GM21723 (cell line): ENCODE measurements around the gene SIAH1.
"Not testable (repeated sequence)": the region's sequence is repeated elsewhere in the genome, so short reads cannot be mapped to it uniquely, and the experiment has no call there.

ENCODE experiments used
- ATAC-seq: cut with Tn5 transposase; IDR thresholded peaks from one replicate; pipeline ENCODE4 v1.9.1; 2021; ENCODE audit warnings: mild to moderate bottlenecking, moderate library complexity; ENCODE audit not compliant: unreplicated experiment

The SIAH1 gene

DNA sequence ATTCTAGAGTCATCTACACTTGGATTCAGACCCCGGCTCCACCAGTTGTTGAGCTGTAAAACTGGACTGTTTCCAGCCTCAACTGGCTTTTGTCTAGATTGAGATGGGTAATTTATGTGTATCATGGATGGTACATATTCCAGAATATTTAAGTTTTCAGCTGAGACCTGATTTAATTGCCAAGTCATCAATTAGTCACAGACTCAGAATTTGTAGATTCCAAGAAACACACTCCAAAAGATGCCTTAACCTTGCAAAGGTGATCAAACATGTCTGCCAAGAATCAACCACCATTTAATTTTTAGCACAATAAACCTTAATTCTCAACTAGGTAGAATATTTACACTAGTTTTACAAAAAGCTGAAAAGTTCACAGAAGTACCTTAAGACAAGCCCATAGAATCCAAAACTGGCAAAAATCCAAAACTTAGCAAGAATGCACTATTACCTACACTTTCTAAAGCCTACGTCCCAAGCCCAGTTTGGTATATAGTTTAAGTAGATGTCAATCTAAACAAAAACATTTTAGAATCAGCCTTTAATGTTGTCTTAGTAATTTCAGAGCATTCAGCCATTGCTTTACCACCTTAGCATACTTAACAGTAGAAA lies 17.7 kb downstream of the SIAH1 start:
- no peak for ATAC-seq

DNA sequence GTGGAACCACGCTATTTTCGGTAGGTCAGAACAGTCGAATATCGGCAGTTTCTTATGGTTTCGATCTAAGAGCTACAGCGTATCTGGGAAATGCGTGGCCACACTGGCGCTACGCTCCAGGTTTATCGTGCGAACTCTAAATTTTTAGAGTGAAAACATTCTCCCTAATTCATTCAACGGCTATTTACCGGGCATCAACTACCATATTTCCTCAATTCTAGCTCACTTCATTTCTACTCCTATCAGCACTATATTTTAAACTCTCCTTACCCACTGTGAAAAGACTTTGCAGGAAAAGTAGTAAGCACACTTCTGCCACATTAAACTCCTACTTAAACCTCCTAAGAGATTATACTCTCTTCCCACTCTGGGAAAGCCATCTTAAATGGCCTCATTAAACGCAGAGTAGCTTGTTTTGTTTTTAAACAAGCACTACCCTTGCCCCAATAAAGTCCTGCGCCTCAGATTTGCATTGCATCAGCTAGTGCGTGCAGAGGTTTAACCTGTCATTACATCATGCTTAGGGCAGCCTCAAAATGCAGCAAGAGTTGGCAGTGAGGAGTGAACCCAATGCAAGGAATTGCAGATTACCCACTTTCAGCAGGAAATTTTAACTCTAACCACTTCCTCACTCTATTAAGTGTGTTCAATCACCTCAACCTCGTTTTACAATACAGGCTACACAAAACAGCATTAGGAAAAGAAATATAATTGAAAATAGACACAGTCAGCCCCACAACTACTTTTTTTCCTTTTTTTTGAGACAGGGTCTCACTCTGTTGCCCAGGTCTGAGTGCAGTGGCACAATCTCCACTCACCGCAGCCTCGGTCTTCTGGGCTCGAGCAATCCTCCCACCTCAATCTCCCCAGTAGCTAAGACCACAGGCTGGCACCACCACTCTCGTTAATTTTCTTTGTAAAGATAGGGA lies 18.8 kb downstream of the SIAH1 start:
- ATAC-seq: peak; percentile 68

DNA sequence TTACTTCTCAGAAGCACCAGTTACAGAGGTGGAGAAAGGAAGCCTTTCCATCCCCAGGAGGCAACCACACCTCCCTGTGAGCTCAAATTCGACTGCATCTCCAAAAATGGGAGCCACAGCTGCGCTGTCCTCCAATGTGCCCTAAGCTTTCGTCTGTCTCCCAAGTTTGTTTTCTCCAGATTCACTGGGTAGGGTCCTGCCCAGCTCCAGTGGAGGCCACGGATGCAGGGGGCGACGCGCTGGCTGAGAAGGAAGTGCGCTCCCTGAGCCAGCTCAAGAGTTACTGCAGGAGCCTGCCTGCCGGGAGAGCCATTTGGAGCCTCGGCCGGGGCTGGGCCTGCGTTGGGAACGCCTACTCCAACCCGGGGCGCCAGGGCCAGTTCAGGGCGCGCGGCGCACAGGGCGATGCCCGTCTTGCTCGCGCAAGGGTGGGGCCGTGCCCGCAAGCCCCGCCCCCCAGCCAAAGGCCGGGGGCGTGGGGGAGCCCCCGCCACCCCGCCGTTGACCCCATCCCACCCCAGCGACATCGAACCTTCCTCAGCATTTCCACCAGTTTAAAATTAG lies 19.5 kb downstream of the SIAH1 start:
- ATAC-seq: peak; percentile 93

DNA sequence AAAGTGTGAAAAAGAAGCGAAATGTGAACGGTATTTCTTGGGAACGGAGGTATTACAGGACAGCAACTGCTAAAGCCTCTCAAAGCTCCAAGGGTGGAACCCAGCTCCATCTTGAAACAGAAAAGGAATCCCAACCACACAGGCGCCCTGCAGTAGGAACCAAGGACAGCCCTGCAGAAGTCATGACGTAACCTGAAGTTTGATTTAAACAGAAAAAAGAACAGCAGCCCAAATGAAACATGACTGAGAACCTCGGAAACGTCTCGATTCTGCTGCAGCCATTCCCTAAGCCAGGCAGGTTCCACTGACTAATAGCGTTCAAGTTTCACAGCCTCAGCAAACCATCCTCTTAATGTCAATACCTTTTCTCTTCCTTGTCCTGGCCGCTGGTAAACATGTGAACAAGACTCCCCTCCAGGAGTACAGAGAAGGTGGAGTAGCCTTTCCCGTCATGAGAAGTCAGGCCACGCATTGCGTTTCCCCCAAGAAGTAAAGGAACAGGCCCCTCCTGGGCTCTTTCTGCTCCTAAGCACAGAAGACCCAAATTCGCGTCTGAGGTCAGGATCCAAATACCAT lies 20.1 kb downstream of the SIAH1 start:
- no peak for ATAC-seq

DNA sequence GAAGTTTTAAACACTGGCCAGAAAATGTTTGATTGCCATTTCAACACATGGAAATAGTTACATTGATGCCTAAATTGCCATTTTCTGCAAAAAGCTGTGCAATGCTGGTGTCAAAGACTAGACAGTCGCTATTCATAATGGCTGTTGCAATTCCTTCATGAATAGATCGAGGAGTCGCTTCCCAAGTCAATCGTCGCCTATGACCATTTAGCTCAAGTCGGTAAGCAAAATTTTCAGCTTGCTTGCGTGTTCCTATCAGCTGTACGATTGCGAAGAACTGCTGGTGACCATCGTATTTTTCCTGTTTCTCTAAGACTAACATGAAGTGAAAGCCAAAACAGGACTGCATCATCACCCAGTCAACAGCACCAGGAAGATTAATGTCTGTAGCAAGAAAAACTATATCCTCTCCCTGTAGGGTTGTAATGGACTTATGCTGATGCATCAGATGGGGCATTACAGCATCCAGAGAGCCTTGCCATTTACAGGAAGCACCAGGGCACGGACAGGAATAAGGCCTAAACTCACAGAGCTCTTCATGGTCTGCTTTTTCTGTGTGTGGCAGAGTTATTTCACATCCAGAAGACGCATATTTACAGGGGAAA lies 23.6 kb downstream of the SIAH1 start:
- ATAC-seq: no peak

DNA sequence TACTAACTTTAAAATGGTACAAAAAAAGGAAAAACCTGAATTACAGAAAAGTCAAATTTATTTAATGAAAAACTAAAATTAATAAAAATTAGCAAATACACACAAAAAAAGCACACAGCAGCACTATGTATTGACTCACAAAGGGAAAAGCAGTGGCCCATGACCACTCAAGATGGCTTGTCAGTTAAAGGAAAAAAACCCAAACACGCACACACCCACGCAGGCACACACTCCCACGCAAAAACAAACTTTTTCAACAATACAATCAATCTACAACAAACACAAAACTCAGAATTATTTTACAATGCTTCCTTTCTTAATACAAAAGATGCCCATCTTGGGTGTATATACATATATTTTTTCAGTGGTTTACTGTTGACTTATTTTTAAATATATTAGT lies 24.2 kb downstream of the SIAH1 start:
- ATAC-seq: no peak

DNA sequence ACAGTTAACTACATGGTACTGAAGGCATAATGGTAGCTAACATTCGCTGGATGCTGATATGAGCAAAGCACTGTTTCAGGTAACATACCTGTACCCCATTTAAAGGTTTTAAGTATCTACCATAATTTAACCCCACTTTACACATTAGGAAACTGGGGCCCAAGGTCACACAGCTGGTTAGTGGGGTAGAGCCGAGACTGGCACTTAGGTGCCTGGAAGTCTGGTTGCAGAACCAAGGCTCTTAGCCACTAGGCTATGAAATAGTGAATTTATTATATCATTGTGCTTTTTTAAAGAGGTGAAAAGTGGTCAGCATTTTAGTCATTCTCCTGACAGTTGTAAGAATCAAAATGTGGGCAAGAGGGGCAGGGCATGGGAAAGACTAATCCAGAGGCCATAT lies 25.2 kb downstream of the SIAH1 start:
- ATAC-seq: no peak

DNA sequence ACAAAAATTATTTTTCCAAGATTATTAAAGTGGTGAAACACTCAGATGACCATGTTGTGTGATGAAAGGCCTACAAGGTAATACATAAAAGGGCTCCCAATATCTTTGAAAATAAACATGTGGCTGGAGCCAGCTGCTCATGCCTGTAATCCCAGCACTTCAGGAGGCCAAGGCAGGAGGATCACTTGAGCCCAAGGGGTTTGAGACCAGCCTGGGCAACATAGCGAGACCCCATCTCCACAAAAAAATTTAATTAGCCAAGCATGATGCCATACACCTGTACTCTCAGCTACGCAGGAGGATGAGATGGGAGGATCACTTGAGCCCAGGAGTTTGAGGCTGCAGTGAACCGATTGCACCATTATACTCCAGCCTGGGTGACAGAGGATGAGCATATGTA lies 26.8 kb downstream of the SIAH1 start:
- no peak for ATAC-seq

DNA sequence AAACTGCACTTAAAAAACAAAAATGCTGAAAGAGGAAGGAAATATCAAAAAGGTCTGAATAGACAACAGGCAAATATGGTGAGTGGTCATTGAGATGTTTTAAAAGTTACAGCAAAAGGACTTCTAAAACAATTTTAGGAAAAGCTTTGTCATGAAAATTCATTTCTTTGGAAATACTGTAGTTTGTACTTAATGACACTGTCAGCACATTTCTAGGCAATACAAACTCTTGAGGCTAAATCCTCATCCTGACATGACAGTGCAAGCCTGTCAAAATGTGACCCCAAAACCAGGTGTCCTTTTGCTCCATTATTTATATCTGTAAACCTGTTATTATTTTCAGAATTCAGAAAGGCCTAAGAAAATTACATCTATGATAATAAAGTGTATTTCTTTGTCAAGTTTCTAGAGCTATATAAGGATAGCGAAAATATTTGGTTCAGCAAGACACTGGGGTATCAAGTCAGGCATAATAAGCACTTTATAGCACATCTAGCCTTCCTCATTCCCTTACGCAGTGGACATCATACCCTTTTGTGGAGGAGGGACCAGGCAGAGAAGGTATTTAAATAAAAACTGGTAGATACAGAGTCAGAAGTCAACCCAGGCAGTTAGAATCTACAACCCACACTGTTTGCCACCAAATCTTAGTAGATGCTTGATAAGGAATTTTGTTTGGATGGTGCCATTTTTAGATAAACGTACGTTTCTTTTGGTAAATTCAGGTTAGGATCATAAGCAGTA lies 28.4 kb downstream of the SIAH1 start:
- no peak for ATAC-seq

DNA sequence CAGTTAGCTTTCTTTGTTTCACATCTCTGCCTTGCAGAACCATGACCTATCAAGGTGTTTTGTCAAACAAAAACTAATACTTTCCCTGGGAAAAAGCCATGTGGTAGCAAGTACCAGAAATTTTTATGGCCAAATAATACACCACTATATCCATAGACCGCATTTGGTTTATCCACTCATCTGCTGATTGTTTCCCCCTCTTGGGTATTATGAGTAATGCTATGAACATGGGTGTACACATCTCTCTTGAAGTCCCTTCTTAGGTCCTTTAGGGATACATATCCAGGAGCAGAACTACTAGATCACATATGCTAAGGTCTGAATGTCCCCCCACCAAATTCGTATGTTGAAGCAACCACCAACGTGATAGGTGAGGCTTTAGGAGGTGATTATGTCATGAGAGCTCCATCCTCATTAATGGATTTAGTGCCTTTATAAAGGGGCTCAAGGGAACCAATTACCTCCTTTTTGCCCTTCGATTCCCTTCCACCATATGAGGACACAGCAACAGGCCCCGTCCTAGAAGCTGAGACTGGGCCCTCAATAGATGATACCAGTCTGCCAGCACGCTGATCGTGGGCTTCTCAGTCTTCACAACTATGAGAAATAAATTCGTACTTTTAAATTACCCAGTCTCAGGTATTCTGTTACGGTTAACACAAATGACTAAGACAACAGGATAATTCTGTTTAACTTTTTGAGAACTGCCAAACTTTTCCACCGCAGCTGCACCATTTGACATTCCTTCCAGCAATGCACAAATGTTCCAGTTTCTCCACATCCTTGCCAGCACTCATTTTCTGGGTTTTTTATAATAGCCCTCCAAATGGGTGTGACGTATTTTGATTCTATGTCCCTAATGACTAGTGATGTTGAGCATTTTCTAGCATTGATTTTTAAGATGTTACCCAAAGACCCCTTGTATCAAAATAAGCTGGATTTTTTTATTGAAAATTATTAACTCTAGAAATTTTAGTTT lies 30.0 kb downstream of the SIAH1 start:
- no peak for ATAC-seq

DNA sequence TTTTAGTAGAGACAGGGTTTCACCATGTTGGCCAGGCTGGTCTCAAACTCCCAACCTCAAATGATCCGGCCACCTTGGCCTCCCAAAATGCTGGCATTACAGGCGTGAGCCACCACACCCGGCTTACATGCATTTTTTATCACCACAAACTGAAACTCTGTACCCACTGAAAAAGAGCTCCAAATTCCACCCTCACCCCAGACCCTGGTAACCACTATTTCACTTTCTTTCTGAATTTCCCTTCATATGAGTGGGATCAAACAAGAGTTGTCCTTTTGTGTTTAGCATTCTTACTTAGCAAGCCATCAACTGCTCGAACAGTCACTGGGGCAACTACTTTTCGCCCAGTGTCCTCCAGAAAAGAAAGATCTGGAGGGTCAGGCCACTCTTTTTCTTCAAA lies 30.8 kb downstream of the SIAH1 start:
- not testable (repeated sequence) for ATAC-seq

DNA sequence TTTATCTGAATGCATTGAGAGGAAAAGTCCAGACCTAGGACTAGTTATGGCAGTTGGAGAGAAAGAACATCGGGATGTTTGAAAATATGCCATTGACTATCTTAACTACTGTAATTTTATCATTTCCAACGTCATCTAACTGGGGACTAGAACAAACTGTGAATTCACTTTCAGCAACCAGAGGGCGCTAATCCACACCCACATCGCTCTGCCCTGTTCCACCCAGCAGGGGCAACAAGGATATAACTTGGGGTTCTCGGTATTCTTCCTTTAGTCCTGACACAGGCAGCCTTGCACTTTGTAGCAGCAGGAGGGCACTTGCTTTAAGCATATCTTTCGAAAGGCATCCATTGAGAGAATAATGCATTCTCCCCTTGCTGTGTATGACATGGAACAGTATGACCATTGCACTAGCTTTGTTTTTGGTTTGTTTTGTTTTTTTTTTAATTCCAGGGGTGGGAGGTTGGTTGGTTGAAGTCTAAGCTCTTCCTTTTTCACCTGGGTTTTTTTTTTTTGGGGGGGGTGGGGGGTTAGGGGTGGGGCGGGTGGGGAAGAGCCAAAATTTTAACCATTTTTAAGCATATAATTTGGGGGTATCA lies 31.5 kb downstream of the SIAH1 start:
- ATAC-seq: peak; percentile 72

DNA sequence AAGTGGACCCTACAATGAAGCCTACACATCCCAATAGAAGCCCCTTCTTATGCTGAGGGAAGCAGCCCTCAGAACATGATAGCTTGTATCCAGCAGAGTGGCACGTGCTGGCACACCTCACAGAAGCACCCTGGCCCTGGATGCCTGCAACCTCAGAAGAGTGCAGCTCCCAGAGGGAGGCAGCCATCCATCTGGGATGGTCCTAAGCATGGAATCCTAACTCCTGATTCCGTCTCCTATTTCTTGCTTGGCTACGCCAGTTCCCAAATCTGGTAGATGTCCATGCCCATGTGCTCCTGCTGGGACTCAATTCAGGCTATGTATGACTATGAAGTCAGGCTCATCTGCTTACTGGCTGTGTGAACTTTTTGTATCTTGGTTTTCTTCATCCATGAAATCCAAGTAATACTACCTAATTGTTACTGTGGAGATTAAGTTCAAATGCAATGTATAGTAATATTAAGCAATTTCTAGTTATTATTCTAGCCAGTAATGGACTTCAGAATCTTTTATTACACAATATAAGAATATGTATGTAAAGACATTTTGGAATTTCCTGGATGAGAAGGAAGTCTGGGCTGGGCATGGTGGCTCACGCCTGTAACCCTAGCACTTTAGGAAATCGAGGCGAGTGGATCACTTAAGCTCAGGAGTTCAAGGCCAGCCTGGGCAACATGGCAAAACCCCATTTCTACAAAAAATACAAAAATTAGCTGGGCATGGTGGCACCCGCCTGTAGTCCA lies 32.4 kb downstream of the SIAH1 start:
- ATAC-seq: no peak

DNA sequence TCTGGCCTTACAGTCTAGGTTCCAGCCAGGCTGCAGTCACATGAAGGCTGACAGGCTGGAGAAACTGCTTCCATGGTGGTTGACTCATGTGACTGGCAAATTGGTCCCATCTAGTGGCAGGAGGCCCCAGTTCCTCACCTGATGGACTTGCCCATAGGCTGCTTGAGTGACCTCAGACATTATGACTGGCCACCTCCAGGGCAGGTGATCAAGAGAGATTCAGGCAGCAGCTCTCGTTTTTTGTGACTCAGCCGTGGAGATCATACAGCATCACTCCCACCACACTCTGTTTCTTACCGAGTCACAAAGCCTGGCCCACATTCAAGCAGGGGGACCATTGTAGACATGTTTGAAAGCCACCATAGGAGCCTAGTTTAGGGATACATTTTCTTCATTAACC lies 34.5 kb downstream of the SIAH1 start:
- no peak for ATAC-seq

DNA sequence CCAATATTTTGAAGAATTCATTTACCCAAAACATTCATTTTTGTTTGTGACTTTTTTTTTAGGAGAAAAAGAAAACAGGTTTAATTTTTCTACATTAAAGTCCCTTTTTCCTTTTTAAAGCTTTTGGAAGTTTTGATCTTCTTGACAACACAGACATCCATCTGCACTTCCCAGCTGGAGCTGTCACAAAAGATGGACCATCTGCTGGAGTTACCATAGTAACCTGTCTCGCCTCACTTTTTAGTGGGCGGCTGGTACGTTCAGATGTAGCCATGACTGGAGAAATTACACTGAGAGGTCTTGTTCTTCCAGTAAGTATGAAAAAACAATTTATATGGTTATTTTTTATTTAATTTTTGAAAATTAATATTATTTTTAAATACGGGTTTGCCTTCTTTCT lies 37.2 kb downstream of the SIAH1 start:
- no peak for ATAC-seq

DNA sequence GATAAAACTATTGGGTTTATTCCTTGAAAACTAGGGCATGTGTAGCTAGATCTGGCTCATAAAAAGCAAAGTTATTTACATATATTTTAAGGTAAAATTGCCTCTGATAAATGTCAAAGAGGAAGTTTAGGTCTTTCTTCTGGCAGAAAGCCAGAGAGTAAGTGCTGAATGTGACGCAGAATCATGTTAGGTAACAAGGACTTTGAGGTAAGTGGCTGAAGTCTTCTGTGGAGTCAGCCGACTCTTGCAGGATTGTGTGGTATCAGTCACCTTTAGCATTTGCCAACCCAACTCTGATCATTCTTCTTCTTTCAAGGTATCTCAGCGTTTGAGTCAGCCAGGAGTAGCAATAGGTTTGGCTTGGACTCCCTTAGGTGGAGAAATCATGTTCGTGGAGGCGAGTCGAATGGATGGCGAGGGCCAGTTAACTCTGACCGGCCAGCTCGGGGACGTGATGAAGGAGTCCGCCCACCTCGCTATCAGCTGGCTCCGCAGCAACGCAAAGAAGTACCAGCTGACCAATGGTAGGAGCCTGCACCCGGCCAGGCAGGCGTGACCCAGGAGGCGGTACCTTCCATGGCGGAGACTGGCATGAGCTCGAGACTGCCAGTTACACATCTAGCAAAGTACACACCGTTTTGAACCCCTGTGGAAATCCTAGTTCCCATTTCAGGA lies 37.9 kb downstream of the SIAH1 start:
- no peak for ATAC-seq

DNA sequence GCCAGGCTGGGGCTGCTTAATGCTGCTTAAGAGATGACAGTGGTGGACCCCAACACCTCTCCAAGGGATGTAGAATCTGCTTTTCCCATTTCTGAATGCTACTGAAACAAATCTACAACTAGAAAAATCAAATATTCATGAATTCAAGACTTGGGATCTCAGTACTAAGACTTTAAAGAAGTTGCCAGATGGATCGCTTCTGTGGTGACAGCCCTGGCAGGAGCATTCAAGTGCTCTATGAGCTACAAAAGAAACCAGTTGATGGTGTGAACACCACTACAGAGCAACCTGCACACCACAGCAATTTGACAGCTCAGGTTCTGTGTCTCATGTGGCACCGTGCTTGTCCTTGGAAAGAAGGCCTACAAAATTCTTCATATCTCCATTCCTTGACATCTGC lies 42.6 kb downstream of the SIAH1 start:
- no peak for ATAC-seq

DNA sequence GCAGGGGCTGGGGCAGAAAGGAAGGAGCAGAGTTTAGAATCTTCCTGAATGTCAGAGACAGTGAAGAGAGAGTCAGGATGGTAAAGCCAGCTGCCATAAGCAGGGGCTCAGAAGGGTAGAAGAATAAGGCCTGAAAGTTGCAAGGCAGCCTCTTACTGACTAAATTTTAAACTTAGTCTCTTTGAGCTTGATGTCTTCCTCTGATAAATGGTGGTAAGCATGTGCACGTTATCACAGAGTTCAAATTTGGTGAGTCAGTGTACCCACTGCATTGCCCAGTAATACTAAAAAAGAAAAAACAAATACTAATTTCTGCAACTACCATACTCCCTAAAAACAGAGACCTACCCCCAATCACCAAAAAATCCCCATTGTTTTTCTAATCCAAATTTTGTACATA lies 45.2 kb downstream of the SIAH1 start:
- no peak for ATAC-seq
